Left renal cortex interstitium (tissue), 4 donors: ENCODE results near the gene NBEA. TPM values are rescaled to one million over a fixed set of nuclear protein-coding genes. Genes with fewer than 3 reads are reported as not detected.
A peak's percentile ranks its signal among the peaks of the same experiment; 100 is the strongest.
"Not testable (repeated sequence)": the region's sequence is repeated elsewhere in the genome, so short reads cannot be mapped to it uniquely, and the experiment has no call there.

Experiments
- DNase-seq, 4 donors: peaks; one replicate each; pipeline ENCODE4 v3.0.0-alpha.2; 2013; ENCODE audit warnings: low read depth in 4 of 4, low spot score in 2 of 4, missing footprints in 1 of 4
- polyA plus RNA-seq, 4 donors: library from polyadenylated mRNA; unstranded; fragments of 120-200 nt; gene quantifications; one replicate each; pipeline ENCODE4 v1.2.1, GENCODE V29; 2013; ENCODE audit not compliant: insufficient read length in 4 of 4

The NBEA gene
- polyA plus RNA-seq, 4 donors: 14.3 to 18.2 (median 16.9) TPM

GRCh38 chr13:35618565-35619083, 676.6 kb downstream of the NBEA start:
- DNase-seq: no peak

GRCh38 chr13:35621989-35622388, 679.9 kb downstream of the NBEA start:
- DNase-seq: no peak

GRCh38 chr13:35629026-35629425, 687.0 kb downstream of the NBEA start:
- no peak for DNase-seq

GRCh38 chr13:35630551-35631275, 688.6 kb downstream of the NBEA start:
- DNase-seq: peak in 3 of 4 donors; percentile 10 to 22 (median 17)

GRCh38 chr13:35631666-35632065, 689.6 kb downstream of the NBEA start:
- no peak for DNase-seq

DNA sequence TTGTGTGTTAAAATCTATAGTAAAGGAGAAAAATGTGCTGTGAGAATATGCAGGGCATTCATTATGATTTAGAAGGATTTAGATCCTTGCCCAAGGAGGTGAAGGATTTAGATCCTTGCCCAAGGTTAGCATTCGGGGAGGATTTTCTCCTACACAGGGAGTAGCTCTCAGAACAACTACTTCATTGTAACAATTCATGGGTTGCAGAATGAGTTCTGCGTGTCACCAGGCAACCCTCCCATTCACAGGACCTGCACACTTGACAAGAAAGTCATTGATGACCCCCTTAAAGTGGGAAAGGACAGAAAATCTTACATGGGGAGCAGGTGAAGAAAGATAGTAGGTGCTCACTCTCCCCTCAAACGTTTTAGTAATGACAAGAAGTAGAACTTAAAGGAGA, 701.6 kb downstream of the NBEA start:
- no peak for DNase-seq

GRCh38 chr13:35646056-35646774, 704.1 kb downstream of the NBEA start:
- no peak for DNase-seq

DNA sequence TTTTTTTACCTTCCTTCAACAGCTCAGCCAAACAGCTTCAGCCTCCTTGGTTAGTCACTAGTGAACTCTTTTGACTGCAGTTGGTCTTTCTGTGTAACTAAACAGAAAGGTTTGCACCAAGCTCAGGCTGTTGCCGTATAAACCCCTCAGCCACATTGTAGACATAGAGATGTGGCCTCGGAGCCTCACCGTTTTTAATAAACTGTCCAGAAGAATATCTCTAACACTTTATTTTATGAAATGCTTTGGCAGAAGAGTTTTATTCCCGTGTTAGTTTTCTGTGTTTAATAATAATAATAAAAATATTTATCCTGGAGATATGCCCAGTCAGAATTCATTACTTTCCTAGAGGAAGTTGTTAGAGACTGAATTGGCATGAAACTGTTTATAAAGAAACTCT, 706.1 kb downstream of the NBEA start:
- DNase-seq: peak in 1 of 4 donors; percentile 7

GRCh38 chr13:35649162-35649561, 707.1 kb downstream of the NBEA start:
- DNase-seq: no peak

DNA sequence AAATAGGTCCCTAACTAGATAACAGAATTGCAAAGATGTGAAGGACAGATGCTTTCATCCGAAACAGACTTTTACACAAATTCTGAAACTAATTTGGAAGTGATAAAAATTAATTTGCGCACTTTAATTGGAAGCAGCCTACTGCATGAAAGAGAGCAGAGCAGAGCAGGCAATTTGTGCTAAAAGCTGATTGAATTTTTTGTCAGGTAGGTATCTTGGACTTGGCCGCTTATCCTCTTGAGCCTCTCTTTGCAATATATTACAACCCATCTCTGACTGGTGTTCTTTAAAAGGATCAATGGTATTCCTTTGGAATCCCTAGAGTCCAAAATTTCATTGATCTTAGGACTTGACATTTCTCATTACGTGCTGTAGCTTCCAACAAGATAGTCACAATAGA, 717.7 kb downstream of the NBEA start:
- DNase-seq: no peak

- DNase-seq: no peak
These were observed 722.7 kb downstream of the NBEA start for GRCh38 chr13:35664747-35665146.

GRCh38 chr13:35669321-35669720, 727.3 kb downstream of the NBEA start:
- no peak for DNase-seq

DNA sequence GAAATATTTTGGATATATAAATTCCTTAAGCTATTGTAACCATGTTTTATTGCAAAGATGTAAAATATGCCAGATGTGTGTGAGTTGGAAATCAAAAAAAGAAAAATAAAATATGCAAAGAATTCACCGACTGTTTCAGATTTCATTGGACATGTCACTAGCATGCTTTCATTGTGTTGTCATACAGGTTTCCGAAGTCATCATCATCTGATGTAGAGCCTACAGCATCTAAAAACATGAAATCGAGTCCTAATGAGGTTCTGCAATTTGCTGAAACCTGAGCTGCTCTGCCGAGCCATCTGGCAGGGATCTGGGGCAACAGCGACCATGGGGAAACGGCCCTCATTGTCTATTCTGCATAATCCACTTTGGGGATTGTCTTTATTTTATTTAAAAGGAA, 730.5 kb downstream of the NBEA start:
- DNase-seq: no peak

- DNase-seq: no peak
These were observed 733.6 kb downstream of the NBEA start for GRCh38 chr13:35675651-35676050.

- DNase-seq: not testable (repeated sequence)
These were observed 735.8 kb downstream of the NBEA start for GRCh38 chr13:35677863-35678262.

DNA sequence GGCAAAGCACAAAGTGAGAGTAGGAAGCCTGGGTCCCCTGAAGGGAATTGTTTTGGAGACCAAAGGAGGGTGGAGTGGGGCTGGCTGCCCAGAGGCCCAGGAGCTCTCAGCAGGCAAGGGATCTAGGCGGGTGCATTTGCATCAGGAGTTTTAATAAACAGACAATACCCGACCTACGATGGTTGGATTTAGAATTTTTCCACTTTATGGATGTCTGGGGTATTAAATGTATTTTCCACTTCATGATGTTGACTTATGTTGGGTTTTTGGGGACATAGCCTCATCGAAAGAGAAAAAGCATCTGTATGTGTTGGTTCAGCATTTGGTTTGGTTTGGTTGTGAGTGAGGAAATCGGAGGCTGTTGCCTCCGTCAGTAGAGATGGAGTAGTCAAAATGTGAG, 739.6 kb downstream of the NBEA start:
- DNase-seq: no peak

GRCh38 chr13:35684432-35684831, 742.4 kb downstream of the NBEA start:
- DNase-seq: no peak

- DNase-seq: no peak
These were observed 745.3 kb downstream of the NBEA start for GRCh38 chr13:35687336-35687735.

DNA sequence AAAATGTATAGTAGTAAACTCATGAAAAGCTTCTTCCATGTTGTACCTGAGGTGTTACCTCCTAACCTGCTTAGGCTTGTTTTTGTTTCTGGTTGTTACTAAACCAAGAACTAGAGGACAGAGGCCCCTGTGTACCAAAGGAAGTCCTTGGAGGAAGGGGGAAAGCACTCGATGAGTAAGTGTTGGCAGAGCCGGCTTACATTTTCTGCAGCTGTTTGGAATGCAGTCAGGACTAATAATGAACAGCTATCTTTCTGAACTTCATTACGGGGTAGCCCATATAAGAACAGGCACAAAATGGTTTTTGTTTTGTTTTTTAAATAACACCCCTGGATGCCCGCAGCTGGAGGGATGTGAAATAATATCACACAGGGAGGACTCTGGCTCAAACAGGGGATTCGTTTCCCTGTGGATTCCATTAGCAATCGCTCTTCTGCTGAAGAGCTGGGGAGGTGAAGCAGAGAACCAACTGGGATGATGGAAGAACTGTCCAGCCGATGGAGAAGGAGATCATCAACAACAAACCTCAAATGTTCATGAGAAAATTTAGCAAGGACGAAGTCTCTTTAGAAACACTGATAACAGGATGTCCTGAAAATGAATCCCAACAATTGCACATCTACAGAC, 748.6 kb downstream of the NBEA start:
- DNase-seq: no peak

DNA sequence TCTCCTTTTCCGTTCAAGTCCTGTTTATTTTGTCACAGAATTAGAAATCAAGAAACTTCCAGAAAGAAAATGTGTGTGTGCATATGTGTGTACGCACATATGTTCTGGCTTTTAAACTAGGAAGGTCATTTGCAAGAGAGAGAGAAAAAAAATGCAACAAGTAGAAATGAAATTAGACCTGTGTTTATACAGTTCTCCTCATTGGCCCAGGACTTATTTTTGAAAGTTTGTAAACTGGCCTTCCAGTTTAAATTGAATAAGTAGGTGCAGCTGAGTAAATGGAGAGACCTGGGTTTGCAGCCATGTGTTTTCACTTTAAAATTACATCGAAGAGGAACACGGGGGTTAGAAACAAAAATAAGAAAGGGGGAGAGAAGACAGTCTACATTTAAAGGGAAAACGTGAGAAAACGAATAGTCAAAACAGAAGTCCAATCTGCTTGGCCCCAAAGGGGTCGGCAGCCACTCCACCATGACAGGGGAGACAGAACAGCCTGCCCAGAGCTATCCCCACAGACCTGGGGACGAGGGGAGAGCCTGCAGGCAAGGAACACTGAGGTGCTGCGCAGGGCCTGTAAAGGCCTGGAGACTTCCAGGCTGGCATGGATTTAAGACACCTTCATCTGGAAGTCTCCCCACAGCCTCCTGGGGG, 751.2 kb downstream of the NBEA start:
- no peak for DNase-seq

DNA sequence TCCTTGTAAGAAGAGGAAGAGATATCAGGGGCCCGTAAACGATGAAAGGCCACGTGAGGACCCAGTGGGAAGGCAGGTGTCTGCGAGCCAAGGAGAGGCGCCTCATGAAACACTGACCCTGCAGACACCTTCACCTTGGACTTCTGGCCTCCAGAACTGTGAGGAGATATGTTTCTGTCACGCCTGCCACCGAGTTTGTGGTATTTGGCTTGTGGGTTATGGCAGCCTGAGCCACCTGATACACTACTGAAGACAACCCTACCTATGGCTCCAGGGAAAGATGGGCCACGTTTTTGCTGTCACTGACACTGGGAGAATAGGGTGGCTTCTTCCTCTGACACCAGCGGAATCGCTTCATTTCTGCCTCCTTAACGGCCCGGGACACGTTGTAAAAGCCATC, 752.0 kb downstream of the NBEA start:
- no peak for DNase-seq
